WTC11 (cell line): ENCODE data around the gene FHIP1A. TPM values are rescaled to one million over a fixed set of nuclear protein-coding genes. Genes with fewer than 3 reads are reported as not detected.

ENCODE experiments used
- ATAC-seq: fragments of 200-7000 bp; cut with Tn5 transposase; 2 replicates; pipeline ENCODE4 v1.10.0; 2021; ENCODE audit warnings: mild to moderate bottlenecking, moderate library complexity
- CTCF ChIA-PET: fragments of 300-600 bp; sonication (Branson Sonifier 250); formaldehyde crosslinking; loops from one replicate; lab custom pipeline; 2021; ENCODE audit warnings: antibody characterized with exemption; lab: Charles Lee
- POLR2A ChIA-PET: fragments of 350-600 bp; sonication (Branson Sonifier 250); formaldehyde crosslinking; loops from one replicate; lab custom pipeline; 2021; ENCODE audit warnings: antibody characterized with exemption; lab: Charles Lee
- DNase-seq: peaks from one replicate; pipeline ENCODE4 v3.0.0; 2021; ENCODE audit warnings: low spot score
- H3K27ac Mint-ChIP-seq: 2 replicates; pipeline ENCODE4 v1.8.0; 2021; ENCODE audit warnings: mixed read lengths
- H3K27me3 Mint-ChIP-seq: 2 replicates; pipeline ENCODE4 v1.8.0; 2021; ENCODE audit warnings: low read depth, mild to moderate bottlenecking, moderate library complexity, mixed read lengths
- H3K36me3 Mint-ChIP-seq: 2 replicates; pipeline ENCODE4 v1.8.0; 2021; ENCODE audit warnings: mixed read lengths
- H3K4me1 Mint-ChIP-seq: 2 replicates; pipeline ENCODE4 v1.8.0; 2022; ENCODE audit warnings: mixed read lengths
- H3K4me3 Mint-ChIP-seq: 2 replicates; pipeline ENCODE4 v1.8.0; 2021; ENCODE audit warnings: mild to moderate bottlenecking, moderate library complexity, mixed read lengths
- H3K9me3 Mint-ChIP-seq: 2 replicates; pipeline ENCODE4 v1.8.0; 2021; ENCODE audit warnings: mixed read lengths
- CDX4 ChIP-seq: fragments of 250-450 bp; sonication (Bioruptor Pico); IDR thresholded peaks from 2 replicates; pipeline ENCODE4 v1.9.0; 2021; ENCODE audit warnings: moderate library complexity, mild to moderate bottlenecking, inconsistent platforms, borderline replicate concordance
- ELF4 ChIP-seq: sonication (generic); formaldehyde crosslinking; IDR thresholded peaks from 2 replicates; pipeline ENCODE4 v1.8.1; 2022; ENCODE audit warnings: low read depth, mild to moderate bottlenecking, moderate library complexity, missing genetic modification reagents
- EMX1 ChIP-seq: fragments of 250-450 bp; sonication (Bioruptor Pico); IDR thresholded peaks from 2 replicates; pipeline ENCODE4 v1.8.0; 2021; ENCODE audit warnings: mild to moderate bottlenecking
- FOXK1 ChIP-seq: sonication (generic); formaldehyde crosslinking; IDR thresholded peaks from 2 replicates; pipeline ENCODE4 v1.8.0; 2022; ENCODE audit warnings: mild to moderate bottlenecking, moderate library complexity, missing genetic modification reagents
- FOXP1 ChIP-seq: sonication (generic); formaldehyde crosslinking; IDR thresholded peaks from 2 replicates; pipeline ENCODE4 v1.8.0; 2022; ENCODE audit warnings: missing genetic modification reagents, mild to moderate bottlenecking, moderate library complexity, borderline replicate concordance
- GABPB1 ChIP-seq: sonication (generic); formaldehyde crosslinking; IDR thresholded peaks from 2 replicates; pipeline ENCODE4 v1.8.1; 2023; ENCODE audit warnings: mild to moderate bottlenecking, missing genetic modification reagents
- GTF2I ChIP-seq: fragments of 250-450 bp; sonication (Bioruptor Pico); conservative IDR thresholded peaks from 2 replicates; pipeline ENCODE4 v1.4.0; 2021; ENCODE audit warnings: mild to moderate bottlenecking
- IRF2 ChIP-seq: sonication (generic); formaldehyde crosslinking; IDR thresholded peaks from 2 replicates; pipeline ENCODE4 v1.8.0; 2022; ENCODE audit warnings: low read depth, missing genetic modification reagents, borderline replicate concordance
- JUN ChIP-seq: sonication (generic); formaldehyde crosslinking; IDR thresholded peaks from 2 replicates; pipeline ENCODE4 v1.8.0; 2023; ENCODE audit warnings: mild to moderate bottlenecking, missing genetic modification reagents
- KAT7 ChIP-seq: sonication (generic); formaldehyde crosslinking; IDR thresholded peaks from 2 replicates; pipeline ENCODE4 v1.8.1; 2023; ENCODE audit warnings: missing genetic modification reagents, mild to moderate bottlenecking, borderline replicate concordance
- NFYB ChIP-seq: sonication (generic); formaldehyde crosslinking; conservative IDR thresholded peaks from 2 replicates; pipeline ENCODE4 v1.8.0; 2022; ENCODE audit warnings: low read depth, missing genetic modification reagents
- NR2C2 ChIP-seq: sonication (generic); formaldehyde crosslinking; IDR thresholded peaks from 2 replicates; pipeline ENCODE4 v1.8.0; 2022; ENCODE audit warnings: mild to moderate bottlenecking, missing genetic modification reagents
- OVOL2 ChIP-seq: fragments of 250-450 bp; sonication (Bioruptor Pico); IDR thresholded peaks from 2 replicates; pipeline ENCODE4 v1.9.0; 2021; ENCODE audit warnings: mild to moderate bottlenecking, borderline replicate concordance
- PRDM15 ChIP-seq: sonication (generic); formaldehyde crosslinking; IDR thresholded peaks from 2 replicates; pipeline ENCODE4 v1.8.0; 2022; ENCODE audit warnings: missing genetic modification reagents
- SMAD3 ChIP-seq: sonication (generic); formaldehyde crosslinking; IDR thresholded peaks from 2 replicates; pipeline ENCODE4 v1.8.0; 2022; ENCODE audit warnings: missing genetic modification reagents, mild to moderate bottlenecking, borderline replicate concordance
- SOX15 ChIP-seq: fragments of 250-450 bp; sonication (Bioruptor Pico); IDR thresholded peaks from 2 replicates; pipeline ENCODE4 v1.9.0; 2021; ENCODE audit warnings: mild to moderate bottlenecking
- TEAD1 ChIP-seq: sonication (generic); formaldehyde crosslinking; IDR thresholded peaks from 2 replicates; pipeline ENCODE4 v1.8.0; 2022; ENCODE audit warnings: mild to moderate bottlenecking, missing genetic modification reagents
- total RNA-seq: library from RNA; stranded (reverse); gene quantifications from 3 replicates; pipeline ENCODE4 v1.2.3, GENCODE V29; 2021
- TF ChIP-seq, protein P1 (sequence below): sonication (generic); formaldehyde crosslinking; IDR thresholded peaks from 2 replicates; pipeline ENCODE4 v1.8.0; 2022; ENCODE audit warnings: mild to moderate bottlenecking, missing genetic modification reagents
- TF ChIP-seq, protein P2 (sequence below): fragments of 200-600 bp; IDR thresholded peaks from 2 replicates; pipeline ENCODE4 v1.8.0; 2022; ENCODE audit warnings: antibody characterized with exemption
- TF ChIP-seq, protein P3 (sequence below): sonication (generic); formaldehyde crosslinking; IDR thresholded peaks from 2 replicates; pipeline ENCODE4 v1.8.1; 2023; ENCODE audit warnings: mild to moderate bottlenecking, missing genetic modification reagents, moderate library complexity

The FHIP1A gene
- total RNA-seq, 1 experiment from 2014 or later: 68.6 TPM

DNA sequence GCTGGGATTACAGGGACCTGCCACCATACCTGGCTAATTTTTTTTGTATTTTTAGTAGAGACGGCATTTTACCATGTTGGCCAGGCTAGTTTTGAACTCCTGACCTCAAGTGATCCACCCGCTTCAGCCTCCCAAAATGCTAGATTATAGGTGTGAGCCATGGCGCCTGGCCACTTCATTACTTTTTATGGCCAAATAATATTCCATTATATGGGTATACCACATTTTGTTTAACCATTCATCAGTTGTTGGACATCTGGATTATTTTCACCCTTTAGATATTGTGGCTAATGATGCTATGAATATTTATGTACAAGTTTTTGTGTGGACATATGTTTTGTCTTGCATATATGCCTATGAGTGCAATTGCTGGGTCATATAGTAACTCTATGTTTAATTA, 8.6 kb upstream of the FHIP1A start (continued):
- TF ChIP-seq PRDM15 (CRISPR knock-in tag): no peak
- no peak for TF ChIP-seq GTF2I (CRISPR knock-in tag)
- no peak for TF ChIP-seq FOXP1 (CRISPR knock-in tag)
- TF ChIP-seq NR2C2 (CRISPR knock-in tag): no peak
- TF ChIP-seq ELF4: no peak

- H3K27me3 Mint-ChIP-seq: no peaks in the 10 kb centered on the region
- CTCF ChIA-PET: no interaction called here
- peaks cover 6% of the 10 kb centered on the region; the same call in 1 of the 2 replicates for H3K4me1 Mint-ChIP-seq
- TF ChIP-seq JUN (no peak), OVOL2 (CRISPR knock-in tag) (no peak), TEAD1 (CRISPR knock-in tag) (no peak), GABPB1 (no peak), EMX1 (CRISPR knock-in tag) (no peak), SMAD3 (CRISPR knock-in tag) (no peak), SOX15 (CRISPR knock-in tag) (no peak), FOXK1 (CRISPR knock-in tag) (no peak), IRF2 (no peak), KAT7 (CRISPR knock-in tag) (no peak), CDX4 (CRISPR knock-in tag) (no peak), NFYB (no peak)
- TF ChIP-seq, protein P1, sequence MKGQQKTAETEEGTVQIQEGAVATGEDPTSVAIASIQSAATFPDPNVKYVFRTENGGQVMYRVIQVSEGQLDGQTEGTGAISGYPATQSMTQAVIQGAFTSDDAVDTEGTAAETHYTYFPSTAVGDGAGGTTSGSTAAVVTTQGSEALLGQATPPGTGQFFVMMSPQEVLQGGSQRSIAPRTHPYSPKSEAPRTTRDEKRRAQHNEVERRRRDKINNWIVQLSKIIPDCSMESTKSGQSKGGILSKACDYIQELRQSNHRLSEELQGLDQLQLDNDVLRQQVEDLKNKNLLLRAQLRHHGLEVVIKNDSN (CRISPR knock-in tag): no peak
- TF ChIP-seq, protein P2, sequence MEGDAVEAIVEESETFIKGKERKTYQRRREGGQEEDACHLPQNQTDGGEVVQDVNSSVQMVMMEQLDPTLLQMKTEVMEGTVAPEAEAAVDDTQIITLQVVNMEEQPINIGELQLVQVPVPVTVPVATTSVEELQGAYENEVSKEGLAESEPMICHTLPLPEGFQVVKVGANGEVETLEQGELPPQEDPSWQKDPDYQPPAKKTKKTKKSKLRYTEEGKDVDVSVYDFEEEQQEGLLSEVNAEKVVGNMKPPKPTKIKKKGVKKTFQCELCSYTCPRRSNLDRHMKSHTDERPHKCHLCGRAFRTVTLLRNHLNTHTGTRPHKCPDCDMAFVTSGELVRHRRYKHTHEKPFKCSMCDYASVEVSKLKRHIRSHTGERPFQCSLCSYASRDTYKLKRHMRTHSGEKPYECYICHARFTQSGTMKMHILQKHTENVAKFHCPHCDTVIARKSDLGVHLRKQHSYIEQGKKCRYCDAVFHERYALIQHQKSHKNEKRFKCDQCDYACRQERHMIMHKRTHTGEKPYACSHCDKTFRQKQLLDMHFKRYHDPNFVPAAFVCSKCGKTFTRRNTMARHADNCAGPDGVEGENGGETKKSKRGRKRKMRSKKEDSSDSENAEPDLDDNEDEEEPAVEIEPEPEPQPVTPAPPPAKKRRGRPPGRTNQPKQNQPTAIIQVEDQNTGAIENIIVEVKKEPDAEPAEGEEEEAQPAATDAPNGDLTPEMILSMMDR: no peak
- TF ChIP-seq, protein P3, sequence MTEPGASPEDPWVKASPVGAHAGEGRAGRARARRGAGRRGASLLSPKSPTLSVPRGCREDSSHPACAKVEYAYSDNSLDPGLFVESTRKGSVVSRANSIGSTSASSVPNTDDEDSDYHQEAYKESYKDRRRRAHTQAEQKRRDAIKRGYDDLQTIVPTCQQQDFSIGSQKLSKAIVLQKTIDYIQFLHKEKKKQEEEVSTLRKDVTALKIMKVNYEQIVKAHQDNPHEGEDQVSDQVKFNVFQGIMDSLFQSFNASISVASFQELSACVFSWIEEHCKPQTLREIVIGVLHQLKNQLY: no peak
- TF ChIP-seq, all 79 proteins: peak for 0
- no peak overlapping the region for H3K27ac Mint-ChIP-seq
- peaks cover 17% of the 10 kb centered on the region for H3K9me3 Mint-ChIP-seq
- DNase-seq (no peak), ATAC-seq (no peak)
- POLR2A ChIA-PET: no interaction called here
- peaks cover 8% of the 10 kb centered on the region for H3K36me3 Mint-ChIP-seq
- H3K4me3 Mint-ChIP-seq: no peak overlapping the region
These were observed 7.2 kb upstream of the FHIP1A start for GRCh38 chr4:151401739-151402138.
